Measurements from ENCODE around the gene KIAA1328.

GRCh38 chr18:36817039-36817438, 11.9 kb upstream of the KIAA1328 start:
- TF ChIP-seq EZH2 (IDR thresholded peaks at IDR 0.05; ENCODE audit: insufficient read depth, poor library complexity, severe bottlenecking) (no peak), EZH2phosphoT487 (IDR thresholded peaks at IDR 0.05; ENCODE audit: insufficient read depth, low read depth) (no peak)
